Caco-2 (cell line): ENCODE measurements around the gene LIN9. TPM values are rescaled to one million over a fixed set of nuclear protein-coding genes. Genes with fewer than 3 reads are reported as not detected.

Source experiments
- BruUV-seq: library from RNA; stranded (reverse); fragments of 400-500 nt; replicated peaks from 2 replicates; lab custom pipeline; 2021; lab: Mats Ljungman, UMichigan
- CTCF ChIA-PET: fragments of 300-600 bp; sonication (Branson Sonifier 250); formaldehyde crosslinking; loops from one replicate; lab custom pipeline; 2022; ENCODE audit warnings: antibody characterized with exemption; lab: Charles Lee
- POLR2A ChIA-PET: fragments of 300-600 bp; sonication (Branson Sonifier 250); formaldehyde crosslinking; loops from one replicate; lab custom pipeline; 2022; ENCODE audit warnings: antibody characterized with exemption; lab: Charles Lee
- DNase-seq, 2 experiments: peaks; one replicate each; pipeline versions ENCODE4 v3.0.0 to v3.0.0-alpha.2; 2020 to 2022
- H3K27me3 ChIP-seq: replicated peaks from 2 replicates; pipeline ENCODE4 v1.6.0; 2011; ENCODE audit warnings: low read length; ENCODE audit not compliant: control insufficient read depth, insufficient read depth
- H3K36me3 ChIP-seq: 2 replicates; pipeline ENCODE4 v1.5.1; 2011; ENCODE audit warnings: low read length; ENCODE audit not compliant: control insufficient read depth, insufficient read depth
- H3K4me1 ChIP-seq: fragments of 250-450 bp; sonication (Bioruptor Pico); 2 replicates; pipeline ENCODE4 v1.5.1; 2020; ENCODE audit warnings: mild to moderate bottlenecking
- H3K4me3 ChIP-seq: 2 replicates; pipeline ENCODE4 v1.5.1; 2011; ENCODE audit warnings: low read depth, mild to moderate bottlenecking, control low read depth, low read length
- H3K9me3 ChIP-seq: fragments of 250-450 bp; sonication (Bioruptor Pico); 2 replicates; pipeline ENCODE4 v1.5.1; 2020; ENCODE audit warnings: mild to moderate bottlenecking, moderate library complexity
- H3K27ac Mint-ChIP-seq: one replicate; pipeline ENCODE4 v1.8.0; 2022; ENCODE audit warnings: mixed read lengths; ENCODE audit not compliant: unreplicated experiment
- H3K27me3 Mint-ChIP-seq: one replicate; pipeline ENCODE4 v1.8.0; 2022; ENCODE audit warnings: mixed read lengths; ENCODE audit not compliant: insufficient read depth, unreplicated experiment
- H3K36me3 Mint-ChIP-seq: one replicate; pipeline ENCODE4 v1.8.0; 2022; ENCODE audit warnings: mild to moderate bottlenecking, mixed read lengths; ENCODE audit not compliant: insufficient read depth, unreplicated experiment
- H3K4me1 Mint-ChIP-seq: one replicate; pipeline ENCODE4 v1.8.0; 2022; ENCODE audit warnings: low read depth, mixed read lengths; ENCODE audit not compliant: unreplicated experiment
- H3K4me3 Mint-ChIP-seq: one replicate; pipeline ENCODE4 v1.8.0; 2022; ENCODE audit warnings: mild to moderate bottlenecking, moderate library complexity, mixed read lengths; ENCODE audit not compliant: unreplicated experiment
- H3K9me3 Mint-ChIP-seq: one replicate; pipeline ENCODE4 v1.8.0; 2022; ENCODE audit warnings: mixed read lengths; ENCODE audit not compliant: unreplicated experiment
- CTCF ChIP-seq, 2 experiments: fragments of 200-600 bp in 1 of 2; IDR thresholded peaks; 1 replicate in 1 of 2; 2 replicates in 1 of 2; pipeline versions ENCODE4 v1.5.1 to v1.8.0; 2011 to 2022; ENCODE audit warnings: antibody characterized with exemption in 1 of 2, control low read depth in 1 of 2, inconsistent platforms in 1 of 2, low read depth in 1 of 2, low read length in 1 of 2, mild to moderate bottlenecking in 1 of 2, moderate library complexity in 1 of 2; ENCODE audit not compliant: insufficient read depth in 1 of 2, severe bottlenecking in 1 of 2, unreplicated experiment in 1 of 2
- intact Hi-C: fragments of 100-400 bp; cut with micrococcal nuclease; formaldehyde crosslinking; loops from one replicate; pipeline ENCODE4 v1.10.0; 2022; ENCODE audit not compliant: unreplicated experiment
- total RNA-seq: library from RNA; stranded (reverse); gene quantifications from 2 replicates; pipeline ENCODE4 v1.2.3, GENCODE V29; 2022

Gene LIN9
- total RNA-seq, 1 experiment from 2014 or later = 12.2 TPM

GRCh38 chr1:226239421-226239820 lies 69.5 kb downstream of the LIN9 start:
- Mint-ChIP-seq H3K27me3 (no peaks in the 10 kb centered on the region), H3K4me1 (no peaks in the 10 kb centered on the region), H3K36me3 (peaks cover 21% of the 10 kb centered on the region), H3K9me3 (no peaks in the 10 kb centered on the region), H3K27ac (no peak overlapping the region), H3K4me3 (no peak overlapping the region)
- POLR2A ChIA-PET = no interaction called here
- no peaks in the 10 kb centered on the region for H3K9me3 ChIP-seq
- DNase-seq = no peak
- intact Hi-C loops = no loop called here
- TF ChIP-seq CTCF (IDR thresholded peaks at IDR 0.05; ENCODE audit: insufficient read depth in 1 of 2, low read depth in 1 of 2, low read length in 1 of 2, severe bottlenecking in 1 of 2, unreplicated experiment in 1 of 2) = no peak
- 0 out of 2 replicates have a peak, but pooled peaks cover 1% of the 10 kb centered on the region for H3K36me3 ChIP-seq
- H3K4me1 ChIP-seq = no peaks in the 10 kb centered on the region
- H3K27me3 ChIP-seq = no peaks in the 10 kb centered on the region
- CTCF ChIA-PET = interaction anchor here (0.6 kb wide), 1 partner anchor 37 kb away, joined by 3 read pairs; no protein-coding TSS in a partner anchor
- H3K4me3 ChIP-seq = no peak overlapping the region
- BruUV-seq = no TSS peak

GRCh38 chr1:226236826-226237225 lies 72.1 kb downstream of the LIN9 start:
- Histone ChIP-seq H3K27me3 (no peaks in the 10 kb centered on the region), H3K36me3 (0 out of 2 replicates have a peak, but pooled peaks cover 1% of the 10 kb centered on the region), H3K4me1 (no peaks in the 10 kb centered on the region), H3K9me3 (no peaks in the 10 kb centered on the region), H3K4me3 (no peak overlapping the region)
- H3K27me3 Mint-ChIP-seq = no peaks in the 10 kb centered on the region
- peaks cover 21% of the 10 kb centered on the region for H3K36me3 Mint-ChIP-seq
- ChIA-PET CTCF (no interaction called here), POLR2A (no interaction called here)
- no peak overlapping the region for H3K27ac Mint-ChIP-seq
- no peaks in the 10 kb centered on the region for H3K9me3 Mint-ChIP-seq
- BruUV-seq = no TSS peak
- no peaks in the 10 kb centered on the region for H3K4me1 Mint-ChIP-seq
- TF ChIP-seq CTCF (IDR thresholded peaks at IDR 0.05; ENCODE audit: insufficient read depth in 1 of 2, low read depth in 1 of 2, low read length in 1 of 2, severe bottlenecking in 1 of 2, unreplicated experiment in 1 of 2) = no peak
- no peak overlapping the region for H3K4me3 Mint-ChIP-seq
- no peak for DNase-seq
- intact Hi-C loops = no loop called here

GRCh38 chr1:226233806-226234205 lies 75.2 kb downstream of the LIN9 start:
- Histone ChIP-seq H3K4me3 (no peak overlapping the region), H3K9me3 (no peaks in the 10 kb centered on the region), H3K36me3 (0 out of 2 replicates have a peak, but pooled peaks cover 1% of the 10 kb centered on the region), H3K4me1 (no peaks in the 10 kb centered on the region), H3K27me3 (no peaks in the 10 kb centered on the region)
- Mint-ChIP-seq H3K27ac (no peak overlapping the region), H3K4me3 (no peak overlapping the region), H3K9me3 (no peaks in the 10 kb centered on the region), H3K36me3 (peaks cover 20% of the 10 kb centered on the region), H3K27me3 (no peaks in the 10 kb centered on the region), H3K4me1 (no peaks in the 10 kb centered on the region)
- intact Hi-C loops = no loop called here
- ChIA-PET POLR2A (no interaction called here), CTCF (no interaction called here)
- TF ChIP-seq CTCF (IDR thresholded peaks at IDR 0.05; ENCODE audit: insufficient read depth in 1 of 2, low read depth in 1 of 2, low read length in 1 of 2, severe bottlenecking in 1 of 2, unreplicated experiment in 1 of 2) = no peak
- no TSS peak for BruUV-seq
- DNase-seq = no peak
